ENCODE results near the gene WDR1. TPM values are rescaled to one million over a fixed set of nuclear protein-coding genes. Genes with fewer than 3 reads are reported as not detected.

Gene WDR1
- total and polyA plus RNA-seq, 2 of the 13 experiments (the other 11 are each of a cell fraction or from before 2014, with no cell fraction given): 106 to 198 TPM

- BruUV-seq (replicated peaks): TSS peak; percentile 91
- ChIA-PET POLR2A (interaction anchor here (1.0 to 4.5 kb wide), 11 partner anchors 9 to 111 kb away, joined by 3 to 29 read pairs (median 5); no protein-coding TSS in a partner anchor), CTCF (ENCODE audit: low intra/inter-chr PET ratio, low total read pairs) (no interaction called here)
- ATAC-seq: no peak
- WGBS (ENCODE audit: low lambda C conversion rate): 80% methylated on average over 17 of the region's 17 CpGs
- 0 out of 2 replicates have a peak, but pooled peaks cover 8% of the 10 kb centered on the region for H4K20me1 ChIP-seq (ENCODE audit: insufficient read depth, low read length)
- intact Hi-C loops (cut with micrococcal nuclease; ENCODE audit: unreplicated experiment) (no loop called here), in situ Hi-C loops (cut with HindIII; ENCODE audit: extremely low pct_ligation_motif_present, low pct_unique_long_range_greater_than_20kb) (no loop called here)
- peaks cover 41% of the 10 kb centered on the region for H3K79me2 ChIP-seq (ENCODE audit: insufficient read depth, low read length)
- H3K4me2 ChIP-seq (ENCODE audit: low read depth, low read length): peak overlapping the region; percentile 91
- peaks cover 89% of the 10 kb centered on the region for H3K4me1 ChIP-seq (ENCODE audit: insufficient read depth, low read length)
- DNase-seq (ENCODE audit: low spot score): no peak
- peaks cover 9 to 27% of the 10 kb centered on the region in 2 experiments for H3K36me3 ChIP-seq (replicated peaks in 1 of 2; ENCODE audit: control insufficient read depth in 1 of 2, insufficient read depth in 2 of 2, low read length in 2 of 2)
- FAIRE-seq: no peak
- no peaks in the 10 kb centered on the region for H3K9me3 ChIP-seq (ENCODE audit: low read length)
- H3K4me3 ChIP-seq (replicated peaks in 1 of 3; ENCODE audit: insufficient read depth in 1 of 3, low read depth in 2 of 3, low read length in 3 of 3): peak overlapping the region; percentile 61 to 82 (median 72)
- H2AFZ ChIP-seq (ENCODE audit: low read length): no peak overlapping the region
- H3K9ac ChIP-seq (ENCODE audit: insufficient read depth, low read depth, low read length): peak overlapping the region; percentile 85
- H3K27me3 ChIP-seq (ENCODE audit: control insufficient read depth in 1 of 2, insufficient read depth in 2 of 2, low read length in 2 of 2): no peaks in the 10 kb centered on the region
- peak overlapping the region; percentile 85 for H3K27ac ChIP-seq (ENCODE audit: extremely low read length, insufficient read depth, low read length)
- TF ChIP-seq TIGD3 (CRISPR knock-in tag; IDR thresholded peaks at IDR 0.05; ENCODE audit: borderline replicate concordance) (no peak), FOXA3 (CRISPR knock-in tag; IDR thresholded peaks at IDR 0.05) (no peak), SAFB2 (CRISPR knock-in tag; IDR thresholded peaks at IDR 0.05; ENCODE audit: borderline replicate concordance, low read depth) (no peak), SNAPC2 (CRISPR knock-in tag; IDR thresholded peaks at IDR 0.05) (no peak), PHF21A (CRISPR knock-in tag; IDR thresholded peaks at IDR 0.05) (no peak), HMGXB4 (CRISPR knock-in tag; IDR thresholded peaks at IDR 0.05; ENCODE audit: borderline replicate concordance in 1 of 2, low read depth in 1 of 2) (no peak), ZNF318 (CRISPR knock-in tag; IDR thresholded peaks at IDR 0.05) (no peak), RFXAP (CRISPR knock-in tag; IDR thresholded peaks at IDR 0.05; ENCODE audit: borderline replicate concordance) (no peak), ZNF639 (CRISPR knock-in tag; conservative IDR thresholded peaks at IDR 0.05) (no peak), ADNP (CRISPR knock-in tag; IDR thresholded peaks at IDR 0.05) (no peak)
Observed at GRCh38 chr4:10117359-10118047, 904 bp upstream of the WDR1 start.
